Spinal cord (tissue), 10 donors: ENCODE results near the gene WDTC1. TPM values are rescaled to one million over a fixed set of nuclear protein-coding genes. Genes with fewer than 3 reads are reported as not detected.
A peak's percentile ranks its signal among the peaks of the same experiment; 100 is the strongest.
"Not testable (repeated sequence)": the region's sequence is repeated elsewhere in the genome, so short reads cannot be mapped to it uniquely, and the experiment has no call there.

Experiments used
- DNase-seq, 6 donors: peaks; one replicate each; pipeline versions ENCODE4 v3.0.0 to v3.0.0-alpha.2; 2013 to 2015; ENCODE audit warnings: low spot score in 6 of 6, low read depth in 4 of 6
- H3K27ac ChIP-seq: one replicate; pipeline ENCODE4 v1.5.1; 2013; ENCODE audit warnings: low read depth, low read length, control low read depth
- H3K27me3 ChIP-seq: one replicate; pipeline ENCODE4 v1.6.1; 2013; ENCODE audit warnings: low read length; ENCODE audit not compliant: control insufficient read depth, insufficient read depth
- H3K36me3 ChIP-seq: one replicate; pipeline ENCODE4 v1.6.1; 2013; ENCODE audit warnings: low read length; ENCODE audit not compliant: control insufficient read depth, insufficient read depth
- H3K4me1 ChIP-seq: one replicate; pipeline ENCODE4 v1.6.1; 2013; ENCODE audit warnings: low read length; ENCODE audit not compliant: control insufficient read depth, insufficient read depth
- H3K4me3 ChIP-seq: one replicate; pipeline ENCODE4 v1.5.1; 2013; ENCODE audit warnings: low read depth, low read length, control low read depth
- H3K9me3 ChIP-seq: one replicate; pipeline ENCODE4 v1.6.1; 2013; ENCODE audit warnings: low read length; ENCODE audit not compliant: control insufficient read depth, insufficient read depth
- WGBS: methylation state at CpG from one replicate; pipeline ENCODE4 v1.1.5; 2013; ENCODE audit warnings: missing lambda C conversion rate; ENCODE audit not compliant: insufficient coverage; 5-methylcytosine and 5-hydroxymethylcytosine counted together
- polyA plus RNA-seq, 2 donors: library from polyadenylated mRNA; unstranded; fragments of 120-200 nt; gene quantifications; one replicate each; pipeline ENCODE4 v1.2.1, GENCODE V29; 2013; ENCODE audit not compliant: insufficient read length in 2 of 2
- total RNA-seq, 2 donors: library from RNA; depleted of rRNA in 1 of 2; stranded (reverse); fragments of 120-200 nt in 1 of 2; fragments of >200 nt in 1 of 2; gene quantifications; one replicate each; pipeline versions ENCODE4 v1.2.3 to v1.2.4, GENCODE V29; 2013 to 2014
- donor health status: healthy.

Gene WDTC1
- total and polyA plus RNA-seq, 4 donors, result 22.3 to 52.0 (median 34.4) TPM

DNA sequence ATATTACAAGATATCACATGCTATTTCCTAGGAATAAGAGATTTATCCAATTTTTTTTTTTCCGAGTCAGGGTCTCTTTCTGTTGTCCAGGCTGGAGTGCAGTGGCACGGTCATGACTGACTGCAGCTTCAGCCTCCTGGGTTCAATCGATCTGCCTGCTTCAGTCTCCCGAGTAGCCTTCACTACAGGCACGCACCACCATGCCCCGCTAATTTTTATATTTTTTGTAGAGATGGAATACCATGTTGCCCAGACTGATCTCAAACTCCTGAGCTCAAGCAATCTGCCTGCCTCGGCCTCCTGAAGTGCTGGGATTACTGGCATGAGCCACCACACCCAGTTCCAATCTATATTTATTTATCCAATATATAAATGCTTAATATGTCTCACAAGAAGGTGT, 18.0 kb upstream of the WDTC1 start:
- Histone ChIP-seq H3K36me3 (no peaks in the 10 kb centered on the region), H3K9me3 (no peaks in the 10 kb centered on the region), H3K27ac (no peak overlapping the region), H3K4me1 (no peaks in the 10 kb centered on the region), H3K27me3 (no peaks in the 10 kb centered on the region), H3K4me3 (no peak overlapping the region)
- no peak for DNase-seq
- 90% methylated on average over 2 of the region's 7 CpGs for WGBS

GRCh38 chr1:27217401-27217800, 17.0 kb upstream of the WDTC1 start:
- H3K27ac ChIP-seq, result no peak overlapping the region
- no peaks in the 10 kb centered on the region for H3K4me1 ChIP-seq
- no peaks in the 10 kb centered on the region for H3K36me3 ChIP-seq
- no peak for DNase-seq
- 80% methylated on average over 3 of the region's 6 CpGs for WGBS
- H3K4me3 ChIP-seq, result no peak overlapping the region
- no peaks in the 10 kb centered on the region for H3K9me3 ChIP-seq
- H3K27me3 ChIP-seq, result no peaks in the 10 kb centered on the region

GRCh38 chr1:27218736-27219135, 15.7 kb upstream of the WDTC1 start:
- DNase-seq, result peak in 1 of 6 donors; percentile 6
- no peaks in the 10 kb centered on the region for H3K36me3 ChIP-seq
- H3K9me3 ChIP-seq, result no peaks in the 10 kb centered on the region
- no CpG with 5 or more reads among the region's 3 CpGs for WGBS
- no peak overlapping the region for H3K27ac ChIP-seq
- H3K27me3 ChIP-seq, result no peaks in the 10 kb centered on the region
- H3K4me3 ChIP-seq, result no peak overlapping the region
- H3K4me1 ChIP-seq, result no peaks in the 10 kb centered on the region

- no peak overlapping the region for H3K27ac ChIP-seq
- H3K9me3 ChIP-seq, result no peaks in the 10 kb centered on the region
- WGBS, result no CpG with 5 or more reads among the region's 2 CpGs
- no peak for DNase-seq
- no peaks in the 10 kb centered on the region for H3K36me3 ChIP-seq
- H3K4me1 ChIP-seq, result no peaks in the 10 kb centered on the region
- no peak overlapping the region for H3K4me3 ChIP-seq
- H3K27me3 ChIP-seq, result no peaks in the 10 kb centered on the region
These were observed 14.3 kb upstream of the WDTC1 start for GRCh38 chr1:27220096-27220495.

DNA sequence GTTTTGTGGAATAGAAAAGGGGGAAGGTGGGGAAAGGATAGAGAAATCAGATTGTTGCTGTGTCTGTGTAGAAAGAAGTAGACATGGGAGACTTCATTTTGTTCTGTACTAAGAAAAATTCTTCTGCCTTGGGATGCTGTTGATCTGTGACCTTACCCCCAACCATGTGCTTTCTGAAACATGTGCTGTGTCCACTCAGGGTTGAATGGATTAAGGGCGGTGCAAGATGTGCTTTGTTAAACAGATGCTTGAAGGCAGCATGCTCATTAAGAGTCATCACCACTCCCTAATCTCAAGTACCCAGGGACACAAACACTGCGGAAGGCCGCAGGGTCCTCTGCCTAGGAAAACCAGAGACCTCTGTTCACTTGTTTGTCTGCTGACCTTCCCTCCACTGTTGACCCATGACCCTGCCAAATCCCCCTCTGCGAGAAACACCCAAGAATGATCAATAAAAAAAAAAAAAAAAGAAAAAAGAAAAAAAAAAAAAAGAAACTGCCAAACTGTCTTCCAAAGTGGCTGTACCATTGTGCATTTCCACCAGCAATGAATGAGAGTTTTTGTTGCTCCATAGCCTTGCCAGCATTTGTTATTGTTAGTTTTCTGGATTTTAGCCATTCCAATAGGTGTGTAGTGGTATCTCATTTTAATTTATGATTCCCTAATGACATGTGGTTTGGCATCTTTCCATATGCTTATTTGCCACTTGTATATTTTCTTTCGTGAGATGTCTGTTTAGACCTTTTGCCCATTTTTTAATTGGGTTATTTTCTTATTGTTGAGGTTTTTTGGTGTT, 13.5 kb upstream of the WDTC1 start:
- not testable (repeated sequence) for DNase-seq, H3K27ac ChIP-seq, H3K27me3 ChIP-seq, H3K36me3 ChIP-seq, H3K4me3 ChIP-seq, H3K9me3 ChIP-seq, H3K4me1 ChIP-seq
- no CpG with 5 or more reads among the region's 5 CpGs for WGBS

- Histone ChIP-seq H3K9me3 (no peaks in the 10 kb centered on the region), H3K4me3 (no peak overlapping the region), H3K4me1 (no peaks in the 10 kb centered on the region), H3K27ac (no peak overlapping the region), H3K27me3 (no peaks in the 10 kb centered on the region), H3K36me3 (no peaks in the 10 kb centered on the region)
- WGBS, result no CpG with 5 or more reads among the region's 3 CpGs
- no peak for DNase-seq
These were observed 8.8 kb upstream of the WDTC1 start for GRCh38 chr1:27225621-27226020.

DNA sequence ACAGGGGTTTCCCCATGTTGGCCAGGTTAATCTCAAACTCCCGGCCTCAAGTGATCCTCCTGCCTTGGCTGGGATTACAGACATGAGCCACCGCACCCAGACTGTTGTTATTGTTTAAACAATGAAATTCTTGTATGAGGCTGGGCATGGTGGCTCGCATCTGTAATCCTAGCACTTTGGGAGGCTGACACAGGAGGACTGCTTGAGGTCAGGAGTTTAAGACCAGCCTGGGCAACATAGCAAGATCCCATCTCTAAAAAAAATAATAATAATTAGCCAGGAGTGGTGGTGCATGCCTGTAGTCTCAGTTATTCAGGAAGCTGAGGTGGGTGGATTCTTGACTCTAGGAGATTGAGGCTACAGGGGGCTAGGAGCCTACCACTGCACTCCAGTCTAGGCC, 6.7 kb upstream of the WDTC1 start:
- no peaks in the 10 kb centered on the region for H3K9me3 ChIP-seq
- no peaks in the 10 kb centered on the region for H3K4me1 ChIP-seq
- DNase-seq, result no peak
- WGBS, result no CpG with 5 or more reads among the region's 3 CpGs
- H3K36me3 ChIP-seq, result no peaks in the 10 kb centered on the region
- no peak overlapping the region for H3K4me3 ChIP-seq
- H3K27ac ChIP-seq, result no peak overlapping the region
- H3K27me3 ChIP-seq, result no peaks in the 10 kb centered on the region

DNA sequence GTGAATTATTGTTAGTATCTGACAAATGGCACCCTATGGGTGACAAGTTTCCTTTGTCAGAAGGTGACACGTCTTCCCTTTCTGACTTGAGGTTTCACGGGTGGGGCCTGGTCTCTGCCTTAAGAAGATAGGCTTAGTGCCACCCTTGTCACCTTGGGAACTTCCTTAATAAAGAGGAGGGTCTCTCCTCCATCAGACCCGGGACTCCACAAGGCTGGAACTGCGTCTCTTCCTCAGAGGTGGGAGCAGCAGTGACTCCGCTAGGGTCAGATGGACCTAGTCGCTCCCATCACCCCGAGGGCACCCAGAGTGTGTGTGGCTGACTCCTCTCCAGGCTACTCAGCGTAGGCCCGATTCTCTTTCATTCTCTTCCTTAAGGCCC, 774 bp upstream of the WDTC1 start:
- Histone ChIP-seq H3K4me1 (peaks cover 11% of the 10 kb centered on the region), H3K27ac (no peak overlapping the region), H3K4me3 (peak overlapping the region; percentile 52), H3K27me3 (no peaks in the 10 kb centered on the region), H3K36me3 (no peaks in the 10 kb centered on the region), H3K9me3 (no peaks in the 10 kb centered on the region)
- WGBS, result 64% methylated on average over 8 of the region's 9 CpGs
- DNase-seq, result no peak

DNA sequence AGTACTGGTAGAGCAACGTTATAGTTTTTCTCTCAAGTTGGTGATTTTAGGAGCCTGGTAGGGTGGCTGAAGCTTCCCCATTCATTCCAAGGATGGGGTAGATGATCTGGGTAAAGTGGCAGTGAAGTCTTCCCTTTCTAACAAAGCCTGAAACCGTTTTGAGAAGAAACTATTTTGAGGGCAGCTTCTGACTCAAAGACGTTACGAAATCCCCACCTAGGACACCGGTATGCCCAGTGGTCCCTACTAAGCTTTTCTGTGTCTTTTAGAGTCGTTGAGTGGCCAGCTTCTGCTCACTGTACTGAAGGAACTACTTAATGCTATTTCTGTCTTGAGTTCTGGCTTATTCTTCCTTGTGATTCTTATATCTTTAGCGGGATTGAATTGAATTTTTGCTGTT, 1.4 kb downstream of the WDTC1 start:
- Histone ChIP-seq H3K9me3 (no peaks in the 10 kb centered on the region), H3K27me3 (no peaks in the 10 kb centered on the region), H3K36me3 (no peaks in the 10 kb centered on the region), H3K27ac (peak overlapping the region; percentile 33), H3K4me1 (peaks cover 11% of the 10 kb centered on the region), H3K4me3 (peak overlapping the region; percentile 63)
- DNase-seq, result no peak
- WGBS, result 44% methylated on average over 2 of the region's 7 CpGs

DNA sequence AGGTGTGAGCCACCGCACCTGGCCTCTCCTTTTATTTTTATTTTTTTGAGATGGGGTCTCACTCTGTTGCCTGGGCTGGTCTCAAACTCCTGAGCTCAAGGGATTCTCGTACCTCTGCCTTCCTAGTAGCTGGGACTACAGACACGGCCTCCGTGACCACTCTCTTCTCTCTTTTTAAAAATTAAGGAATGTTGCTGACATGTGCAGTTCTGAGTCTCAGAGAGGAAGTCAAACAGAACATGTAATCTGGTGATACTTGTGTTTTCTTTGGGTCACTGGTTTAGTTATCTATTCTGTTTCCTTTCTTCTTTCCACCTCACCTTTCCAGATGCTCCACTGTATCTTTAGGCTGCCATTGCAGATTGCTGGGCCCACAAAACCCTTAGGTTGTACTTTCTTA, 2.7 kb downstream of the WDTC1 start:
- Histone ChIP-seq H3K4me1 (peaks cover 11% of the 10 kb centered on the region), H3K27me3 (no peaks in the 10 kb centered on the region), H3K27ac (no peak overlapping the region), H3K9me3 (no peaks in the 10 kb centered on the region), H3K4me3 (no peak overlapping the region), H3K36me3 (no peaks in the 10 kb centered on the region)
- no CpG with 5 or more reads among the region's 4 CpGs for WGBS
- no peak for DNase-seq
